Measurements from ENCODE around the gene E2F6. TPM values are rescaled to one million over a fixed set of nuclear protein-coding genes. Genes with fewer than 3 reads are reported as not detected.

The E2F6 gene
- total RNA-seq, 1 experiment from 2014 or later, result 14.2 TPM

DNA sequence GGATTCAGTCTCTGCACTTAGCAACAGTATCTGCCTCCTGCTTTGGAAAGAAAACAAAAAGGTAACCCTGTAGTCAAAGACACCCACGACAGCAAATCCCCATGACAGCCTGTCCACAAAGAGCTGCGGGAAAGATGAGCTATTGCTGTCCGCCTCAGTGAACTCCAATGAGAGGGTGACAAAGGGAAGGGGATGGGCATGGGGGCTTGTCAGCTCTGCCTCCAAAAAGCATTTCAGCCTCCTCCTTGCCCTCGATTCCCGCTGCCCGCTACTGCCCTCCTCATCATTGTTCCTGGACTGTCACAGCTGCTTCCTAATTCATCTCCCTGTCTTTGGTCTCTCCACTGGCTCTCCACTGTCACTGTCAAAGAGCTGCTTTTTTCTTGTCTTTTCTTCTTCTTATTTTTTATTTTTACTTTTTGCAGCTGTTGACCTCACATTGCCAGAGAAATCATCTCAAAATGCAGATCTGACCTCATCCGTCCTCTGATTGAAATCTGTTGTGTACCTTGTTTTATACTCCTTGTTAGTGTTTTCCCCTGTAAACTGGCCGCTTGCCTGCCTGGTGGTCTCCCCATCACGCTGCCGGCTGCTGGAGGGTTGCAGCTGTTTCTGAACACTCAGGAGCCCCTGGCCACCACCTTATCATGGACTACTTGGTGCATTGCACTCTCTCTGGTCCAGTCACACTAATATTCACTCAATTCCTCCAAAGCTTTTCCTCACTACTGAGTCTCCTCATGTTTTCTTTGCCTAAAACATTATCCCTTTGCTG lies 7.9 kb upstream of the E2F6 start:
- POLR2A ChIA-PET, result no interaction called here
- DNase-seq (ENCODE audit: low spot score) (no peak), ATAC-seq (no peak)
- no peak for TF ChIP-seq ESRRA (CRISPR knock-in tag; IDR thresholded peaks at IDR 0.05; ENCODE audit: borderline replicate concordance)
- TF ChIP-seq NR3C1 (CRISPR knock-in tag; conservative IDR thresholded peaks at IDR 0.05; ENCODE audit: low read depth), result no peak
- TF ChIP-seq, protein P1, sequence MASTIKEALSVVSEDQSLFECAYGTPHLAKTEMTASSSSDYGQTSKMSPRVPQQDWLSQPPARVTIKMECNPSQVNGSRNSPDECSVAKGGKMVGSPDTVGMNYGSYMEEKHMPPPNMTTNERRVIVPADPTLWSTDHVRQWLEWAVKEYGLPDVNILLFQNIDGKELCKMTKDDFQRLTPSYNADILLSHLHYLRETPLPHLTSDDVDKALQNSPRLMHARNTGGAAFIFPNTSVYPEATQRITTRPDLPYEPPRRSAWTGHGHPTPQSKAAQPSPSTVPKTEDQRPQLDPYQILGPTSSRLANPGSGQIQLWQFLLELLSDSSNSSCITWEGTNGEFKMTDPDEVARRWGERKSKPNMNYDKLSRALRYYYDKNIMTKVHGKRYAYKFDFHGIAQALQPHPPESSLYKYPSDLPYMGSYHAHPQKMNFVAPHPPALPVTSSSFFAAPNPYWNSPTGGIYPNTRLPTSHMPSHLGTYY (CRISPR knock-in tag; IDR thresholded peaks at IDR 0.05), result no peak
- no peak for TF ChIP-seq ZNF138 (CRISPR knock-in tag; conservative IDR thresholded peaks at IDR 0.05)
- no peak for TF ChIP-seq ZNF317 (CRISPR knock-in tag; IDR thresholded peaks at IDR 0.05; ENCODE audit: borderline replicate concordance, low read depth)
- no peak for TF ChIP-seq ZNF671 (CRISPR knock-in tag; IDR thresholded peaks at IDR 0.05)
- TF ChIP-seq, protein P2, sequence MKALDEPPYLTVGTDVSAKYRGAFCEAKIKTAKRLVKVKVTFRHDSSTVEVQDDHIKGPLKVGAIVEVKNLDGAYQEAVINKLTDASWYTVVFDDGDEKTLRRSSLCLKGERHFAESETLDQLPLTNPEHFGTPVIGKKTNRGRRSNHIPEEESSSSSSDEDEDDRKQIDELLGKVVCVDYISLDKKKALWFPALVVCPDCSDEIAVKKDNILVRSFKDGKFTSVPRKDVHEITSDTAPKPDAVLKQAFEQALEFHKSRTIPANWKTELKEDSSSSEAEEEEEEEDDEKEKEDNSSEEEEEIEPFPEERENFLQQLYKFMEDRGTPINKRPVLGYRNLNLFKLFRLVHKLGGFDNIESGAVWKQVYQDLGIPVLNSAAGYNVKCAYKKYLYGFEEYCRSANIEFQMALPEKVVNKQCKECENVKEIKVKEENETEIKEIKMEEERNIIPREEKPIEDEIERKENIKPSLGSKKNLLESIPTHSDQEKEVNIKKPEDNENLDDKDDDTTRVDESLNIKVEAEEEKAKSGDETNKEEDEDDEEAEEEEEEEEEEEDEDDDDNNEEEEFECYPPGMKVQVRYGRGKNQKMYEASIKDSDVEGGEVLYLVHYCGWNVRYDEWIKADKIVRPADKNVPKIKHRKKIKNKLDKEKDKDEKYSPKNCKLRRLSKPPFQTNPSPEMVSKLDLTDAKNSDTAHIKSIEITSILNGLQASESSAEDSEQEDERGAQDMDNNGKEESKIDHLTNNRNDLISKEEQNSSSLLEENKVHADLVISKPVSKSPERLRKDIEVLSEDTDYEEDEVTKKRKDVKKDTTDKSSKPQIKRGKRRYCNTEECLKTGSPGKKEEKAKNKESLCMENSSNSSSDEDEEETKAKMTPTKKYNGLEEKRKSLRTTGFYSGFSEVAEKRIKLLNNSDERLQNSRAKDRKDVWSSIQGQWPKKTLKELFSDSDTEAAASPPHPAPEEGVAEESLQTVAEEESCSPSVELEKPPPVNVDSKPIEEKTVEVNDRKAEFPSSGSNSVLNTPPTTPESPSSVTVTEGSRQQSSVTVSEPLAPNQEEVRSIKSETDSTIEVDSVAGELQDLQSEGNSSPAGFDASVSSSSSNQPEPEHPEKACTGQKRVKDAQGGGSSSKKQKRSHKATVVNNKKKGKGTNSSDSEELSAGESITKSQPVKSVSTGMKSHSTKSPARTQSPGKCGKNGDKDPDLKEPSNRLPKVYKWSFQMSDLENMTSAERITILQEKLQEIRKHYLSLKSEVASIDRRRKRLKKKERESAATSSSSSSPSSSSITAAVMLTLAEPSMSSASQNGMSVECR (CRISPR knock-in tag; IDR thresholded peaks at IDR 0.05; ENCODE audit: borderline replicate concordance), result no peak
- no peak for TF ChIP-seq NFYB (CRISPR knock-in tag; conservative IDR thresholded peaks at IDR 0.05; ENCODE audit: low read depth)
- no peak for TF ChIP-seq SMAD4 (CRISPR knock-in tag; IDR thresholded peaks at IDR 0.05)
- TF ChIP-seq, protein P3, sequence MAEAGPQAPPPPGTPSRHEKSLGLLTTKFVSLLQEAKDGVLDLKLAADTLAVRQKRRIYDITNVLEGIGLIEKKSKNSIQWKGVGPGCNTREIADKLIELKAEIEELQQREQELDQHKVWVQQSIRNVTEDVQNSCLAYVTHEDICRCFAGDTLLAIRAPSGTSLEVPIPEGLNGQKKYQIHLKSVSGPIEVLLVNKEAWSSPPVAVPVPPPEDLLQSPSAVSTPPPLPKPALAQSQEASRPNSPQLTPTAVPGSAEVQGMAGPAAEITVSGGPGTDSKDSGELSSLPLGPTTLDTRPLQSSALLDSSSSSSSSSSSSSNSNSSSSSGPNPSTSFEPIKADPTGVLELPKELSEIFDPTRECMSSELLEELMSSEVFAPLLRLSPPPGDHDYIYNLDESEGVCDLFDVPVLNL (CRISPR knock-in tag; IDR thresholded peaks at IDR 0.05; ENCODE audit: borderline replicate concordance, low read depth), result no peak
- no peak for TF ChIP-seq ELF4 (CRISPR knock-in tag; IDR thresholded peaks at IDR 0.05; ENCODE audit: low read depth)
- no peak for TF ChIP-seq TEAD4 (CRISPR knock-in tag; IDR thresholded peaks at IDR 0.05)
- TF ChIP-seq, protein P4, sequence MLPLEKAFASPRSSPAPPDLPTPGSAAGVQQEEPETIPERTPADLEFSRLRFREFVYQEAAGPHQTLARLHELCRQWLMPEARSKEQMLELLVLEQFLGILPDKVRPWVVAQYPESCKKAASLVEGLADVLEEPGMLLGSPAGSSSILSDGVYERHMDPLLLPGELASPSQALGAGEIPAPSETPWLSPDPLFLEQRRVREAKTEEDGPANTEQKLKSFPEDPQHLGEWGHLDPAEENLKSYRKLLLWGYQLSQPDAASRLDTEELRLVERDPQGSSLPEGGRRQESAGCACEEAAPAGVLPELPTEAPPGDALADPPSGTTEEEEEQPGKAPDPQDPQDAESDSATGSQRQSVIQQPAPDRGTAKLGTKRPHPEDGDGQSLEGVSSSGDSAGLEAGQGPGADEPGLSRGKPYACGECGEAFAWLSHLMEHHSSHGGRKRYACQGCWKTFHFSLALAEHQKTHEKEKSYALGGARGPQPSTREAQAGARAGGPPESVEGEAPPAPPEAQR (CRISPR knock-in tag; IDR thresholded peaks at IDR 0.05), result no peak
- TF ChIP-seq HMGA2 (CRISPR knock-in tag; IDR thresholded peaks at IDR 0.05), result no peak
- Mint-ChIP-seq H3K4me3 (no peak overlapping the region), H3K36me3 (no peaks in the 10 kb centered on the region), H3K4me1 (peaks cover 7% of the 10 kb centered on the region), H3K9me3 (peaks cover 4% of the 10 kb centered on the region; the same call in 1 of the 2 replicates), H3K27me3 (ENCODE audit: low read depth) (no peaks in the 10 kb centered on the region; the same call in 1 of the 2 replicates), H3K27ac (no peak overlapping the region)
- CTCF ChIA-PET, result interaction anchor here (1.0 to 2.5 kb wide), 8 partner anchors 9 to 341 kb away, joined by 3 to 18 read pairs (median 4); a partner anchor contains a TSS

DNA sequence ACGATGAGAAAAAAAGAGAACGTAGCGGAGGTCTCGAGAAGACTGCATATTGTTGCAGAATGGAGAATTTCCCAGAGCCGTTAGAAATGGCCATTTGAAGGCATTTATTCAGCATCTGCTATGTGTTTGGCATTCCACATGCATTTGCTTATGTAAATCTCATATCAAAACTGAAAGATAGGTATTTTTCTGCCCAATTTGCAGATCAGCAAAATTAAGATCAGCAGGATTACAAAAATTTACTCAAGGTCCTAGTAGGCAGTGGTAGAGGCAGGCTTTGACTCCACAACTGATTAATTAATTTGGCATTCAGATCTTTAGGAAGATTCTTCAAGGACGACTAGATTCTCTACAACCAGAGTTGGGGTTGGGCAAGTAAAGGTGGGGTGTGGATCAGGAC lies 1.8 kb upstream of the E2F6 start:
- H3K27me3 Mint-ChIP-seq (ENCODE audit: low read depth), result peaks cover 23% of the 10 kb centered on the region
- H3K4me3 Mint-ChIP-seq, result no peak overlapping the region
- no peak for ATAC-seq
- H3K27ac Mint-ChIP-seq, result no peak overlapping the region
- no peak for DNase-seq (ENCODE audit: low spot score)
- H3K36me3 Mint-ChIP-seq, result peaks cover 18% of the 10 kb centered on the region
- H3K9me3 Mint-ChIP-seq, result peaks cover 10% of the 10 kb centered on the region
- CTCF ChIA-PET, result interaction anchor here (0.5 to 2.6 kb wide), 3 partner anchors 115 to 219 kb away, joined by 3 to 13 read pairs (median 3); no protein-coding TSS in a partner anchor
- H3K4me1 Mint-ChIP-seq, result peaks cover 17% of the 10 kb centered on the region
- POLR2A ChIA-PET, result no interaction called here
- TF ChIP-seq, protein P5, sequence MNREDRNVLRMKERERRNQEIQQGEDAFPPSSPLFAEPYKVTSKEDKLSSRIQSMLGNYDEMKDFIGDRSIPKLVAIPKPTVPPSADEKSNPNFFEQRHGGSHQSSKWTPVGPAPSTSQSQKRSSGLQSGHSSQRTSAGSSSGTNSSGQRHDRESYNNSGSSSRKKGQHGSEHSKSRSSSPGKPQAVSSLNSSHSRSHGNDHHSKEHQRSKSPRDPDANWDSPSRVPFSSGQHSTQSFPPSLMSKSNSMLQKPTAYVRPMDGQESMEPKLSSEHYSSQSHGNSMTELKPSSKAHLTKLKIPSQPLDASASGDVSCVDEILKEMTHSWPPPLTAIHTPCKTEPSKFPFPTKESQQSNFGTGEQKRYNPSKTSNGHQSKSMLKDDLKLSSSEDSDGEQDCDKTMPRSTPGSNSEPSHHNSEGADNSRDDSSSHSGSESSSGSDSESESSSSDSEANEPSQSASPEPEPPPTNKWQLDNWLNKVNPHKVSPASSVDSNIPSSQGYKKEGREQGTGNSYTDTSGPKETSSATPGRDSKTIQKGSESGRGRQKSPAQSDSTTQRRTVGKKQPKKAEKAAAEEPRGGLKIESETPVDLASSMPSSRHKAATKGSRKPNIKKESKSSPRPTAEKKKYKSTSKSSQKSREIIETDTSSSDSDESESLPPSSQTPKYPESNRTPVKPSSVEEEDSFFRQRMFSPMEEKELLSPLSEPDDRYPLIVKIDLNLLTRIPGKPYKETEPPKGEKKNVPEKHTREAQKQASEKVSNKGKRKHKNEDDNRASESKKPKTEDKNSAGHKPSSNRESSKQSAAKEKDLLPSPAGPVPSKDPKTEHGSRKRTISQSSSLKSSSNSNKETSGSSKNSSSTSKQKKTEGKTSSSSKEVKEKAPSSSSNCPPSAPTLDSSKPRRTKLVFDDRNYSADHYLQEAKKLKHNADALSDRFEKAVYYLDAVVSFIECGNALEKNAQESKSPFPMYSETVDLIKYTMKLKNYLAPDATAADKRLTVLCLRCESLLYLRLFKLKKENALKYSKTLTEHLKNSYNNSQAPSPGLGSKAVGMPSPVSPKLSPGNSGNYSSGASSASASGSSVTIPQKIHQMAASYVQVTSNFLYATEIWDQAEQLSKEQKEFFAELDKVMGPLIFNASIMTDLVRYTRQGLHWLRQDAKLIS (CRISPR knock-in tag; IDR thresholded peaks at IDR 0.05; ENCODE audit: borderline replicate concordance), result no peak
- no peak for TF ChIP-seq EMX1 (CRISPR knock-in tag; IDR thresholded peaks at IDR 0.05)
- TF ChIP-seq, protein P4 (CRISPR knock-in tag; IDR thresholded peaks at IDR 0.05), result no peak
- no peak for TF ChIP-seq CREB1 (CRISPR knock-in tag; IDR thresholded peaks at IDR 0.05)
- TF ChIP-seq, protein P6, sequence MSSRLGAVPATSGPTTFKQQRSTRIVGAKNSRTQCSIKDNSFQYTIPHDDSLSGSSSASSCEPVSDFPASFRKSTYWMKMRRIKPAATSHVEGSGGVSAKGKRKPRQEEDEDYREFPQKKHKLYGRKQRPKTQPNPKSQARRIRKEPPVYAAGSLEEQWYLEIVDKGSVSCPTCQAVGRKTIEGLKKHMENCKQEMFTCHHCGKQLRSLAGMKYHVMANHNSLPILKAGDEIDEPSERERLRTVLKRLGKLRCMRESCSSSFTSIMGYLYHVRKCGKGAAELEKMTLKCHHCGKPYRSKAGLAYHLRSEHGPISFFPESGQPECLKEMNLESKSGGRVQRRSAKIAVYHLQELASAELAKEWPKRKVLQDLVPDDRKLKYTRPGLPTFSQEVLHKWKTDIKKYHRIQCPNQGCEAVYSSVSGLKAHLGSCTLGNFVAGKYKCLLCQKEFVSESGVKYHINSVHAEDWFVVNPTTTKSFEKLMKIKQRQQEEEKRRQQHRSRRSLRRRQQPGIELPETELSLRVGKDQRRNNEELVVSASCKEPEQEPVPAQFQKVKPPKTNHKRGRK (CRISPR knock-in tag; IDR thresholded peaks at IDR 0.05; ENCODE audit: borderline replicate concordance), result no peak
